ENCODE measurements around the gene VWC2L. TPM values are rescaled to one million over a fixed set of nuclear protein-coding genes. Genes with fewer than 3 reads are reported as not detected.

Gene VWC2L
- total RNA-seq, 2 experiments from 2014 or later: not detected

DNA sequence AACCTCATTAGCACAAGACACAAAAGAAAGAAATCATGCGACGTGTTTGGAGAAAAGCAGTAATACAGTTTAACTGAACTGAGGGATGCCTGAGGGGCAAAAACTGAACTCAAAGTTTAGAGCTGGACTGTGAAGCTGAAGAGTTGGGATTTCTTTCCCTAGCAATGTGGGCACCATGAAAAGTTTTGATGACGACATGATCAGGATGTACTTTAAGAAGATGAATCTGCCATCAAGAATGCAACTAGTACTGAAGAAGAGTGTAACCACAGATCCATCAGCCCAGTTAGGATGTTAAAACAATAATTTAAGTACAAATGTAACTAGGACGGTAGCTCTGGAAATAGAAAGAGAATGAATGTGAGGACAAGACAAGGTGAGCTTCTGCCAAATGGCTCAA is 196.2 kb downstream of the VWC2L start:
- DNase-seq (no peak), ATAC-seq (no peak)
- Mint-ChIP-seq H3K4me1 (no peaks in the 10 kb centered on the region), H3K9me3 (ENCODE audit: low read depth) (no peaks in the 10 kb centered on the region), H3K4me3 (no peak overlapping the region), H3K36me3 (ENCODE audit: low read depth) (no peaks in the 10 kb centered on the region), H3K27ac (no peak overlapping the region), H3K27me3 (peaks cover 4% of the 10 kb centered on the region)
- ChIA-PET POLR2A (no interaction called here), CTCF (no interaction called here)
- intact Hi-C loops (cut with DNase I, micrococcal nuclease): no loop called here

GRCh38 chr2:214611015-214611414 is 200.2 kb downstream of the VWC2L start:
- no peaks in the 10 kb centered on the region for H3K36me3 Mint-ChIP-seq (ENCODE audit: low read depth)

GRCh38 chr2:214624166-214624760 is 213.4 kb downstream of the VWC2L start:
- CTCF ChIA-PET: interaction anchor here (0.6 kb wide), 1 partner anchor 650 kb away, joined by 3 read pairs; no protein-coding TSS in a partner anchor
- POLR2A ChIA-PET: no interaction called here
- Mint-ChIP-seq H3K36me3 (ENCODE audit: low read depth) (no peaks in the 10 kb centered on the region), H3K27me3 (no peaks in the 10 kb centered on the region), H3K9me3 (ENCODE audit: low read depth) (no peaks in the 10 kb centered on the region), H3K4me1 (no peaks in the 10 kb centered on the region), H3K4me3 (no peak overlapping the region), H3K27ac (no peak overlapping the region)
- ATAC-seq (no peak), DNase-seq (no peak)
- intact Hi-C loops (cut with DNase I, micrococcal nuclease): loop anchor here in 1 of 2 experiments (1.0 kb wide), 1 partner anchor 33 kb away; no protein-coding TSS in a partner anchor

More at GRCh38 chr2:214611015-214611414, 200.2 kb downstream of the VWC2L start:
- no peak overlapping the region for H3K27ac Mint-ChIP-seq
- no peak for DNase-seq
- H3K9me3 Mint-ChIP-seq (ENCODE audit: low read depth): no peaks in the 10 kb centered on the region
- CTCF ChIA-PET: no interaction called here
- intact Hi-C loops (cut with DNase I, micrococcal nuclease): no loop called here
- peaks cover 8% of the 10 kb centered on the region for H3K27me3 Mint-ChIP-seq
- H3K4me1 Mint-ChIP-seq: no peaks in the 10 kb centered on the region
- ATAC-seq: no peak
- H3K4me3 Mint-ChIP-seq: no peak overlapping the region
- POLR2A ChIA-PET: no interaction called here

DNA sequence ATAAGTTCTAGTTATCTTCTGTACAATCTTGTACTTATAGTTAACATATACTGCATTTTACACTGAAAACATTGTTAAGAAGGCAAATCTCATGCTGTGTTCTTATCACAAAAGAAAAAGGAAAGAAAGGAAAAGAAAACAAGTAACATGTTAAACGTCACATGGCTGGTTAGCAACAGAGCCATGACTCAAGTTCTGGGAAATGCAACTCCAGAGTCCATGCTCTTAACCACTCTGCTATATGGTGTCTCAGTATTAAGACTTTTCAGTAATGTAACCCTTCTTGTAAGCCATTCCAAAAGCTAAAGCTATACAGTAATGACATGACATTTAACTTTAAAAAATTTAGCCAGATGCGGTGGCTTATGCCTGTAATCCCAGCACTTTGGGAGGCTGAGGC is 217.2 kb downstream of the VWC2L start:
- Mint-ChIP-seq H3K27ac (no peak overlapping the region), H3K9me3 (ENCODE audit: low read depth) (no peaks in the 10 kb centered on the region), H3K4me3 (no peak overlapping the region), H3K36me3 (ENCODE audit: low read depth) (no peaks in the 10 kb centered on the region), H3K27me3 (no peaks in the 10 kb centered on the region), H3K4me1 (no peaks in the 10 kb centered on the region)
- DNase-seq: no peak
- ATAC-seq: no peak
- ChIA-PET POLR2A (no interaction called here), CTCF (no interaction called here)
- intact Hi-C loops (cut with DNase I, micrococcal nuclease): no loop called here
